HepG2 (cell line): Measurements from ENCODE around the gene FGD5.

Experiments
- BCL6 ChIP-seq: IDR thresholded peaks from 2 replicates; pipeline ENCODE4 v1.6.1; 2016; ENCODE audit warnings: missing genetic modification reagents, missing compliant biosample characterization
- CEBPB ChIP-seq: IDR thresholded peaks from 2 replicates; pipeline ENCODE4 v1.6.1; 2011; ENCODE audit warnings: low read depth, low read length, improper control_type of control experiment, borderline replicate concordance
- CTCF ChIP-seq: sonication (generic); formaldehyde crosslinking; IDR thresholded peaks from 2 replicates; pipeline ENCODE4 v1.5.0; 2020; ENCODE audit warnings: mild to moderate bottlenecking, missing genetic modification reagents, moderate library complexity
- MAX ChIP-seq: IDR thresholded peaks from 2 replicates; pipeline ENCODE4 v1.6.1; 2012; ENCODE audit warnings: inconsistent platforms
- MNT ChIP-seq: fragments of 450-650 bp; IDR thresholded peaks from 2 replicates; pipeline ENCODE4 v1.6.1; 2016
- SRSF1 ChIP-seq: fragments of 200-400 bp; formaldehyde crosslinking; optimal IDR thresholded peaks from 2 replicates; pipeline ENCODE3; 2017; ENCODE audit warnings: mild to moderate bottlenecking, low read depth, low read length, moderate library complexity
- ZBTB1 ChIP-seq: sonication (generic); formaldehyde crosslinking; IDR thresholded peaks from 2 replicates; pipeline ENCODE4 v1.4.0; 2020; ENCODE audit warnings: missing genetic modification reagents, borderline replicate concordance
- ZNF737 ChIP-seq: sonication (generic); formaldehyde crosslinking; IDR thresholded peaks from 2 replicates; pipeline ENCODE4 v1.5.0; 2020; ENCODE audit warnings: missing genetic modification reagents, mild to moderate bottlenecking, borderline replicate concordance
- TF ChIP-seq, protein P1 (sequence below): fragments of 450-650 bp; IDR thresholded peaks from 2 replicates; pipeline ENCODE4 v1.6.1; 2017

- no peak for TF ChIP-seq CTCF (CRISPR knock-in tag)
- no peak for TF ChIP-seq SRSF1
- TF ChIP-seq CEBPB: no peak
- TF ChIP-seq, protein P1, sequence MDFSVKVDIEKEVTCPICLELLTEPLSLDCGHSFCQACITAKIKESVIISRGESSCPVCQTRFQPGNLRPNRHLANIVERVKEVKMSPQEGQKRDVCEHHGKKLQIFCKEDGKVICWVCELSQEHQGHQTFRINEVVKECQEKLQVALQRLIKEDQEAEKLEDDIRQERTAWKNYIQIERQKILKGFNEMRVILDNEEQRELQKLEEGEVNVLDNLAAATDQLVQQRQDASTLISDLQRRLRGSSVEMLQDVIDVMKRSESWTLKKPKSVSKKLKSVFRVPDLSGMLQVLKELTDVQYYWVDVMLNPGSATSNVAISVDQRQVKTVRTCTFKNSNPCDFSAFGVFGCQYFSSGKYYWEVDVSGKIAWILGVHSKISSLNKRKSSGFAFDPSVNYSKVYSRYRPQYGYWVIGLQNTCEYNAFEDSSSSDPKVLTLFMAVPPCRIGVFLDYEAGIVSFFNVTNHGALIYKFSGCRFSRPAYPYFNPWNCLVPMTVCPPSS: no peak
- no peak for TF ChIP-seq MNT
- no peak for TF ChIP-seq MAX
- TF ChIP-seq ZBTB1 (CRISPR knock-in tag): no peak
- TF ChIP-seq ZNF737 (CRISPR knock-in tag): no peak
- no peak for TF ChIP-seq BCL6 (CRISPR knock-in tag)
Measured at GRCh38 chr3:14890476-14890875, 71.7 kb downstream of the FGD5 start.
